SH-SY5Y (cell line): ENCODE measurements around the gene SLC26A8.

Experiments used
- GATA2 ChIP-seq: IDR thresholded peaks from 2 replicates; pipeline ENCODE4 v1.6.1; 2011; ENCODE audit warnings: mild to moderate bottlenecking, low read depth, low read length
- GATA3 ChIP-seq: IDR thresholded peaks from 2 replicates; pipeline ENCODE4 v1.6.1; 2011; ENCODE audit warnings: low read depth, mild to moderate bottlenecking, low read length, moderate library complexity

GRCh38 chr6:35955521-35955920, 68.9 kb downstream of the SLC26A8 start:
- TF ChIP-seq GATA2, result no peak
- TF ChIP-seq GATA3, result no peak
